ENCODE measurements around the gene AMPD3.

AMPD3 gene

GRCh38 chr11:10462746-10463300, 7.8 kb downstream of the AMPD3 start:
- no peak for DNase-seq

- no peak for DNase-seq
These were observed 18.3 kb downstream of the AMPD3 start for GRCh38 chr11:10473371-10473770.

GRCh38 chr11:10474551-10474950, 19.5 kb downstream of the AMPD3 start:
- no peak for DNase-seq

- DNase-seq = no peak
These were observed 21.3 kb downstream of the AMPD3 start for GRCh38 chr11:10476342-10476741.

GRCh38 chr11:10476927-10477689, 22.0 kb downstream of the AMPD3 start:
- DNase-seq = no peak

GRCh38 chr11:10477690-10478046, 22.6 kb downstream of the AMPD3 start:
- no peak for DNase-seq

- peak; percentile 81 for DNase-seq
These were observed 23.0 kb downstream of the AMPD3 start for GRCh38 chr11:10478066-10478465.

- DNase-seq = no peak
These were observed 23.8 kb downstream of the AMPD3 start for GRCh38 chr11:10478574-10479550.

GRCh38 chr11:10480026-10480425, 25.0 kb downstream of the AMPD3 start:
- no peak for DNase-seq

- no peak for DNase-seq
These were observed 25.7 kb downstream of the AMPD3 start for GRCh38 chr11:10480760-10481159.

GRCh38 chr11:10481560-10482349, 26.7 kb downstream of the AMPD3 start:
- no peak for DNase-seq

GRCh38 chr11:10483174-10483573, 28.1 kb downstream of the AMPD3 start:
- DNase-seq = no peak

- no peak for DNase-seq
These were observed 28.5 kb downstream of the AMPD3 start for GRCh38 chr11:10483584-10483983.

- DNase-seq = no peak
These were observed 29.6 kb downstream of the AMPD3 start for GRCh38 chr11:10484461-10485180.

GRCh38 chr11:10485646-10486045, 30.6 kb downstream of the AMPD3 start:
- DNase-seq = no peak

- no peak for DNase-seq
These were observed 31.2 kb downstream of the AMPD3 start for GRCh38 chr11:10486161-10486840.

GRCh38 chr11:10487002-10487647, 32.1 kb downstream of the AMPD3 start:
- DNase-seq = no peak

- DNase-seq = no peak
These were observed 33.3 kb downstream of the AMPD3 start for GRCh38 chr11:10488121-10488933.

- no peak for DNase-seq
These were observed 34.0 kb downstream of the AMPD3 start for GRCh38 chr11:10488934-10489691.

Measured in hematopoietic multipotent progenitor cell treated with erythropoietin and hydrocortisone succinate and interleukin-3 and kit ligand, for 6 days (in vitro differentiated cells).